Tibial nerve (tissue), 4 donors: ENCODE measurements around the gene SPTBN1. TPM values are rescaled to one million over a fixed set of nuclear protein-coding genes. Genes with fewer than 3 reads are reported as not detected.

Source experiments
- DNase-seq, 2 donors: peaks; one replicate each; pipeline ENCODE4 v3.0.0-alpha.2; 2019; ENCODE audit warnings: low spot score in 2 of 2
- H3K27ac ChIP-seq, 4 donors: fragments of 200-600 bp; sonication (generic) in 3 of 4; one replicate each; pipeline ENCODE4 v1.5.1; 2017 to 2019; ENCODE audit warnings: mild to moderate bottlenecking in 1 of 4
- H3K27me3 ChIP-seq, 2 donors: fragments of 200-600 bp; sonication (generic) in 1 of 2; one replicate each; pipeline versions ENCODE4 v1.5.1 to v1.6.0; 2017 to 2019
- H3K36me3 ChIP-seq, 3 donors: fragments of 200-600 bp; sonication (generic); one replicate each; pipeline ENCODE4 v1.5.1; 2018 to 2019
- H3K4me1 ChIP-seq, 4 donors: fragments of 200-600 bp; sonication (generic) in 3 of 4; one replicate each; pipeline ENCODE4 v1.5.1; 2017 to 2019
- H3K4me3 ChIP-seq, 4 donors: fragments of 200-600 bp; sonication (generic) in 3 of 4; one replicate each; pipeline ENCODE4 v1.5.1; 2017 to 2019; ENCODE audit warnings: mild to moderate bottlenecking in 1 of 4, moderate library complexity in 1 of 4
- H3K9me3 ChIP-seq, 4 donors: fragments of 200-600 bp; sonication (generic) in 3 of 4; one replicate each; pipeline ENCODE4 v1.5.1; 2017 to 2019
- EP300 ChIP-seq, 2 donors: sonication (generic); formaldehyde crosslinking; IDR thresholded peaks; one replicate each; pipeline ENCODE4 v1.6.1; 2017; ENCODE audit warnings: antibody characterized with exemption in 2 of 2, mild to moderate bottlenecking in 1 of 2
- POLR2A ChIP-seq, 2 donors: fragments of 450-650 bp; IDR thresholded peaks; one replicate each; pipeline ENCODE4 v1.6.1; 2017; ENCODE audit warnings: antibody characterized with exemption in 2 of 2, mild to moderate bottlenecking in 2 of 2, moderate library complexity in 2 of 2
- WGBS, 2 donors: methylation state at CpG; one replicate each; pipeline ENCODE4 v1.1.5; 2018; 5-methylcytosine and 5-hydroxymethylcytosine counted together
- total RNA-seq, 4 donors: library from RNA; depleted of rRNA; stranded (reverse); fragments of >200 nt; gene quantifications; one replicate each; pipeline ENCODE4 v1.1.0, GENCODE V29; 2016
- TF ChIP-seq, protein P1 (sequence below), 5 experiments: fragments of 200-600 bp in 3 of 5; fragments of 450-650 bp in 2 of 5; sonication (generic) in 3 of 5; IDR thresholded peaks; one replicate each; pipeline ENCODE4 v1.5.1; 2016 to 2019; ENCODE audit warnings: antibody characterized with exemption in 5 of 5, mild to moderate bottlenecking in 3 of 5, moderate library complexity in 2 of 5

Gene SPTBN1
- total RNA-seq, 4 donors from 2014 or later = 670 to 967 (median 890) TPM

DNA sequence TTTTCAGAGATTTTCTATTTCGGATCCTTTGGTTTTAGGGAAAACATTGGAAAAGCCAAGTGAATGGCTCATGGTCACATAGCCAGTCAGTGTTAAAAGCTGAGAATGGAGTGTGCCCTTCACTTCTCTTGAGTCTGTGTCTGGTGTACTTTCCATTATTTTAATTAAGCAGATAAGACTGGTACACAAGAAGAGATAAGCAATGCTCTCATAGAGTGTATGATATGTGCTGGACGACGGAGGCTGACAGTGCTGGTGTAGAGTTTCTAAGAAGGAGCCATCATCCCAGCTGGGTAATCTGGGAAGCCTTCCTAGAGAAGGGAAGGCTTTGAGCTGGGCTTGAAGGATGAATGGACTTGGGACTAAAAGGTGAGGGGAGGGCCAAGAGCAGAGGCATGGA, 93.3 kb downstream of the SPTBN1 start:
- H3K9me3 ChIP-seq = no peaks in the 10 kb centered on the region
- no peak overlapping the region for H3K27ac ChIP-seq
- H3K4me3 ChIP-seq = no peak overlapping the region
- H3K27me3 ChIP-seq = no peaks in the 10 kb centered on the region
- DNase-seq = no peak
- H3K4me1 ChIP-seq = peaks cover 3 to 87% (median 39%) of the 10 kb centered on the region in 4 donors
- TF ChIP-seq POLR2A (IDR thresholded peaks at IDR 0.05) (no peak), EP300 (IDR thresholded peaks at IDR 0.05) (no peak)
- TF ChIP-seq, protein P1, sequence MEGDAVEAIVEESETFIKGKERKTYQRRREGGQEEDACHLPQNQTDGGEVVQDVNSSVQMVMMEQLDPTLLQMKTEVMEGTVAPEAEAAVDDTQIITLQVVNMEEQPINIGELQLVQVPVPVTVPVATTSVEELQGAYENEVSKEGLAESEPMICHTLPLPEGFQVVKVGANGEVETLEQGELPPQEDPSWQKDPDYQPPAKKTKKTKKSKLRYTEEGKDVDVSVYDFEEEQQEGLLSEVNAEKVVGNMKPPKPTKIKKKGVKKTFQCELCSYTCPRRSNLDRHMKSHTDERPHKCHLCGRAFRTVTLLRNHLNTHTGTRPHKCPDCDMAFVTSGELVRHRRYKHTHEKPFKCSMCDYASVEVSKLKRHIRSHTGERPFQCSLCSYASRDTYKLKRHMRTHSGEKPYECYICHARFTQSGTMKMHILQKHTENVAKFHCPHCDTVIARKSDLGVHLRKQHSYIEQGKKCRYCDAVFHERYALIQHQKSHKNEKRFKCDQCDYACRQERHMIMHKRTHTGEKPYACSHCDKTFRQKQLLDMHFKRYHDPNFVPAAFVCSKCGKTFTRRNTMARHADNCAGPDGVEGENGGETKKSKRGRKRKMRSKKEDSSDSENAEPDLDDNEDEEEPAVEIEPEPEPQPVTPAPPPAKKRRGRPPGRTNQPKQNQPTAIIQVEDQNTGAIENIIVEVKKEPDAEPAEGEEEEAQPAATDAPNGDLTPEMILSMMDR (IDR thresholded peaks at IDR 0.05) = no peak
- H3K36me3 ChIP-seq = no peaks in the 10 kb centered on the region
- 96 to 97% methylated on average over 3 of the region's 3 CpGs for WGBS, 2 donors

- DNase-seq = no peak
- no peaks in the 10 kb centered on the region for H3K27me3 ChIP-seq
- peak overlapping the region in 1 of 4 donors; percentile 11 for H3K27ac ChIP-seq
- H3K4me3 ChIP-seq = no peak overlapping the region
- no peaks in the 10 kb centered on the region for H3K9me3 ChIP-seq
- 62 to 67% methylated on average over 4 of the region's 4 CpGs for WGBS, 2 donors
- H3K4me1 ChIP-seq = peaks cover 3 to 93% (median 42%) of the 10 kb centered on the region in 4 donors
- TF ChIP-seq EP300 (IDR thresholded peaks at IDR 0.05) (no peak), POLR2A (IDR thresholded peaks at IDR 0.05) (no peak)
- TF ChIP-seq, protein P1 (IDR thresholded peaks at IDR 0.05) = no peak
- H3K36me3 ChIP-seq = no peaks in the 10 kb centered on the region
Observed at GRCh38 chr2:54549917-54550518, 93.9 kb downstream of the SPTBN1 start.

DNA sequence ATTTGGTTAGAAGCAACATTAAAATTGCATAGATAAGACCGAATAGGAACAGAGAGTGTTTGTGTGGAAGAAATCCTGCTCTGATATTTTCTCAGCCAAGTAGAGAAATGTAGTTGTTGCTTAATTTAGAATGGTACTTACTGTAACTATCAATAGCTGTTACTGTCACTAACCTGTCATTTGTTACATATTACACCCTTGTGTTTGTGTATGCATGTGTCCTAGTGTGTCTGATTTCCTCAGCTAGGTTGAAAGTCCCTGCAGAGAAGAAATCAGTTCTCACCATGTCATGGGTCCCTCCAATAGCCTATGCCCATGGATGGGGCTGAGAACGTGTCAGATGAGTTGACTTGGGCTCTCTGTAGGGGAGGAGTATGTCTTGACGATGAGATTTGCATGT, 94.4 kb downstream of the SPTBN1 start:
- no peak overlapping the region for H3K4me3 ChIP-seq
- H3K4me1 ChIP-seq = peaks cover 3 to 95% (median 46%) of the 10 kb centered on the region in 4 donors
- H3K27ac ChIP-seq = peak overlapping the region in 2 of 4 donors; percentile 26 to 37
- DNase-seq = no peak
- H3K36me3 ChIP-seq = no peaks in the 10 kb centered on the region
- TF ChIP-seq, protein P1 (IDR thresholded peaks at IDR 0.05) = no peak
- TF ChIP-seq EP300 (IDR thresholded peaks at IDR 0.05) = no peak
- TF ChIP-seq POLR2A (IDR thresholded peaks at IDR 0.05) = no peak
- no peaks in the 10 kb centered on the region for H3K9me3 ChIP-seq
- no peaks in the 10 kb centered on the region for H3K27me3 ChIP-seq
- 51 to 63% methylated on average over 3 of the region's 3 CpGs for WGBS, 2 donors

GRCh38 chr2:54551123-54551756, 95.1 kb downstream of the SPTBN1 start:
- 31 to 42% methylated on average over 4 of the region's 4 CpGs for WGBS, 2 donors
- no peaks in the 10 kb centered on the region for H3K9me3 ChIP-seq
- peak overlapping the region in 2 of 4 donors; percentile 26 to 37 for H3K27ac ChIP-seq
- DNase-seq = no peak
- no peaks in the 10 kb centered on the region for H3K36me3 ChIP-seq
- no peaks in the 10 kb centered on the region for H3K27me3 ChIP-seq
- H3K4me3 ChIP-seq = no peak overlapping the region
- H3K4me1 ChIP-seq = peaks cover 3 to 95% (median 47%) of the 10 kb centered on the region in 4 donors
- TF ChIP-seq EP300 (IDR thresholded peaks at IDR 0.05) (no peak), POLR2A (IDR thresholded peaks at IDR 0.05) (no peak)
- TF ChIP-seq, protein P1 (IDR thresholded peaks at IDR 0.05) = no peak

GRCh38 chr2:54553075-54553474, 96.9 kb downstream of the SPTBN1 start:
- peak overlapping the region in 2 of 4 donors; percentile 54 to 82 for H3K27ac ChIP-seq
- 73 to 85% methylated on average over 2 of the region's 2 CpGs for WGBS, 2 donors

More at GRCh38 chr2:54553075-54553474, 96.9 kb downstream of the SPTBN1 start:
- Histone ChIP-seq H3K4me3 (no peak overlapping the region), H3K9me3 (no peaks in the 10 kb centered on the region), H3K4me1 (peaks cover 0 to 96% (median 53%) of the 10 kb centered on the region in 4 donors), H3K36me3 (no peaks in the 10 kb centered on the region), H3K27me3 (no peaks in the 10 kb centered on the region)
- DNase-seq = no peak
- TF ChIP-seq EP300 (IDR thresholded peaks at IDR 0.05) (no peak), POLR2A (IDR thresholded peaks at IDR 0.05) (no peak)
- TF ChIP-seq, protein P1 (IDR thresholded peaks at IDR 0.05) = no peak
